ENCODE measurements around the gene TMBIM6.

TMBIM6 gene, protein sequence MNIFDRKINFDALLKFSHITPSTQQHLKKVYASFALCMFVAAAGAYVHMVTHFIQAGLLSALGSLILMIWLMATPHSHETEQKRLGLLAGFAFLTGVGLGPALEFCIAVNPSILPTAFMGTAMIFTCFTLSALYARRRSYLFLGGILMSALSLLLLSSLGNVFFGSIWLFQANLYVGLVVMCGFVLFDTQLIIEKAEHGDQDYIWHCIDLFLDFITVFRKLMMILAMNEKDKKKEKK

DNA sequence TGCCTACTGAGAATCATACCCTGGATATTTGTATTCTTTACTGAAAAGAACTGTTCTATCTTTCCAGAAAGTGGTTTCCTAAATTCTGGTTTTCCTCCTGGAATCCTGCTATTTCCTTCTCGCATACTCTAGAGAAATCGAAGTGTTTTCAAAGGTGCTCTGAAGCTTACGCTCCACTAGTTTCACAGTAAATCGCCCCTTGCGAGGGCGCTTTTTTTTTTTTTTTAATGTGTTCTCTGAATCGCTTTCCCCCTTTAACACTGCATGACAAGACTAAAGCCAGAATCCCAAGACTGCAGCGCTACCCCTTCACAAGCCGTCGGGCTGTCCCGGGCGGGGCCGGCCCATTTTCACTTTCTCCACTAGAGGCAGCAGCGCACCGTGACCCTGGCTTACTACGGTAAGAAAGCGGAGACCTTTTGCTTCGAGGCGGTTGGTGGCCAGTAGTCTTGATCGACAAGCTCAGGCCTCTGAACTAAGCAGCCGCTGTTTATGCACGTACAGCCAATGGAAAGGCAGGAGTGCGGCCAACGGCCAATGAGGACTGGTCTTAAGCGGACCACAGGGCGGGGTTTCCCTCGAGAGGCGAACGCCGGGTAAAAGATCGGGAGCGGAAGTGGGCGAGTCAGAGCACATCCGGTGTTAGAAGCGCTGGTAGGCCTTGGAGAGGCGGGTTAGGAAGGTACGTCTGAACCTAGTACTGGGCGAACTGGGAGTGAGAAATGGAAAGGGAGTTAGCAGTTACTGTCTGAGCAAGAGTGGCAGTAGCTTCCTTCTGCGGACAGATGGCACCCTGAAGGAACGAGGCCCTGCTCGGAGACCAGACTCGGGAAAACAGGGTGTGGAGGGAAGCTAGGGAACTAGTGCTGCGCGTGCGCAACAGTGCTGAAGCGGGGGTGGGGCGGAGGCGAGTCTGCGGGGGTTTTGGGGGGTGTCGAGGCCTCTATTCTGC is at the start of gene TMBIM6:
Gene TMBIM6 (plus strand): TSS at position 628 of the 952 bp plus-strand sequence. CDS start 10,937 bp downstream, outside the sequence.
- TF ChIP-seq, protein P1, sequence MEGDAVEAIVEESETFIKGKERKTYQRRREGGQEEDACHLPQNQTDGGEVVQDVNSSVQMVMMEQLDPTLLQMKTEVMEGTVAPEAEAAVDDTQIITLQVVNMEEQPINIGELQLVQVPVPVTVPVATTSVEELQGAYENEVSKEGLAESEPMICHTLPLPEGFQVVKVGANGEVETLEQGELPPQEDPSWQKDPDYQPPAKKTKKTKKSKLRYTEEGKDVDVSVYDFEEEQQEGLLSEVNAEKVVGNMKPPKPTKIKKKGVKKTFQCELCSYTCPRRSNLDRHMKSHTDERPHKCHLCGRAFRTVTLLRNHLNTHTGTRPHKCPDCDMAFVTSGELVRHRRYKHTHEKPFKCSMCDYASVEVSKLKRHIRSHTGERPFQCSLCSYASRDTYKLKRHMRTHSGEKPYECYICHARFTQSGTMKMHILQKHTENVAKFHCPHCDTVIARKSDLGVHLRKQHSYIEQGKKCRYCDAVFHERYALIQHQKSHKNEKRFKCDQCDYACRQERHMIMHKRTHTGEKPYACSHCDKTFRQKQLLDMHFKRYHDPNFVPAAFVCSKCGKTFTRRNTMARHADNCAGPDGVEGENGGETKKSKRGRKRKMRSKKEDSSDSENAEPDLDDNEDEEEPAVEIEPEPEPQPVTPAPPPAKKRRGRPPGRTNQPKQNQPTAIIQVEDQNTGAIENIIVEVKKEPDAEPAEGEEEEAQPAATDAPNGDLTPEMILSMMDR (conservative IDR thresholded peaks at IDR 0.05; ENCODE audit: low read depth, low read length), result peak; percentile 96
- peak; percentile 100 for DNase-seq (ENCODE audit: low read depth)
- H3K4me3 ChIP-seq (ENCODE audit: low read length), result peak within 1 kb of the TSS; percentile 98

DNA sequence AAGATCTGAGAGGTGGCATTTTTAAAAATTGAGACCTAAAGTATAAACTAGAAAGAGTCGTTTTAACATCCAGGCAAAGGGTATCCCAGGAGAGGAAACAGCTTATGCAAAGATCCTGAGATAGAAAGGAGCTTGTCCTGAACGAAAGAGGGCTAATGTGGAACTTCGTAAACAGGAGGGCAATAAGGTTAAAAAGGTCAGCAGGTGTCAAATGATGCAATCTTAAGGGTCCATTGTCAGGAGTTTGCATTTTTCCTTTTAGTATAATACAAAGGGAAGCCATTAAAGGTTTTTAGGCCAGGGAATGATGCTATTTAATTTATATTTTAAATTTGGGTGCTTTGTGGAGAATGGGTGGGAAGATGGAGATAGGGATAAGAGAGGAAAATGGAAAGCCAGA is 48.5 kb upstream of the TMBIM6 start:
- H3K4me3 ChIP-seq (ENCODE audit: low read length), result no peak overlapping the region
- TF ChIP-seq, protein P1 (conservative IDR thresholded peaks at IDR 0.05; ENCODE audit: low read depth, low read length), result no peak
- DNase-seq (ENCODE audit: low read depth), result no peak

DNA sequence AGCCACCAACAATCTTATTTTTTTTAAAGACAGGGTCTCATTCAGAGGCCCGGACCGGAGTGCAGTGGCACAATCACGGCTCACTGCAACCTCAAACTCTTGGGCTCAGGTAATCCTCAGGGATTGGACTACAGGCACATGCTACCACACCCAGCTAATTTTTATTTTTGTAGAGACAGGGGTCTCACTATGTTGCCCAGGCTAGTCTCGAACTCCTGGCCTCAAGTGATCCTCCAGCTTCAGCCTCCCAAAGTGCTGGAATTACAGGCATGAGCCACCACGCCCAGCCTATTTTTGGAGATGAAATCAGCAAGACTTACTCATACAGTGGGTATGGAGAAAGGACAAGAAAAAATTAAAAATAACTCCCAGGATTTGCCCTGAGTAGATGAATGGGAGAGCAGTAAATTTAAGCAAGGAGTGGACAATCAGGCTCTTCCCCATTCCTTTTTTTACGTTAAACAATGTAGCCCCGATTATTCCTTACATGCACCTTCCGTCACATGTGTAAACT is 47.4 kb upstream of the TMBIM6 start:
- TF ChIP-seq, protein P1 (conservative IDR thresholded peaks at IDR 0.05; ENCODE audit: low read depth, low read length), result no peak
- DNase-seq (ENCODE audit: low read depth), result no peak
- no peak overlapping the region for H3K4me3 ChIP-seq (ENCODE audit: low read length)

DNA sequence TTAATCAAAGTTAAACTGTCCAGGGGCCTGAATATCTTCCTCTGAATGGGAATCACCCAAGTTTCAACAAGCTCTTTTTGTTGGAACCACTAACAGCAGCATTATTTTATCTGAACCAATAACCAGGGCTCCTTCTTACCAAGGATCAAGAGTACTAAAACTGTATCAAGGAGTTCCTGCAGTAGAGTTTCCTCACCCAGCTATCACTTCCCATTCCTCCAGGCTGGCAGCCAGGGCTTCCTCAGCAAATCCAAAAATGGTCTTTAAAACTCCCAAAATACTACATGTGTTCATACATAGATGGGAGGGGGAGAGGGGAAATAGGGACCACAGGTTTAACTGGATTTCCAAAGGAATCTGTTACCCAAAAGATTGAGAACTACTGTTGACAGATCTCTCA is 44.6 kb upstream of the TMBIM6 start:
- no peak for DNase-seq (ENCODE audit: low read depth)
- TF ChIP-seq, protein P1 (conservative IDR thresholded peaks at IDR 0.05; ENCODE audit: low read depth, low read length), result no peak
- no peak overlapping the region for H3K4me3 ChIP-seq (ENCODE audit: low read length)

DNA sequence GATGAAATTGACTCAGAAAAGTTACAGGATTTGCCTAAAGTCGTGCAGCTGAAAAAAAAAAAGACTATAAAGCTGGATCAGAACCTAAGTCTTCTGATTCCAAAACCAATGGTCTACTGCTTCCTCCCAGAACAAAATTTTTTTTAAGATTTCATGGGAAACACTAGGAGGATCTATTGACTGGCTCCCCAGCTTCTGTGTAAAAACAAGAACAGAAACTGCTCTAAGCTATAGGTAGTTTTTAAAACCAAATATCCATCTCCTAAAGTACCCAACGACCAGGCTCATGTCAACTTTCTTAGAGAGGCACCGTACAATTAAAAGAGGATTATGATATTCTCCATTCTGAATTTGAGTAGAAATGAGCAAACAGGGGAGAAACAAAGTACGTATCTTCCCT is 43.5 kb upstream of the TMBIM6 start:
- DNase-seq (ENCODE audit: low read depth), result no peak
- TF ChIP-seq, protein P1 (conservative IDR thresholded peaks at IDR 0.05; ENCODE audit: low read depth, low read length), result no peak
- H3K4me3 ChIP-seq (ENCODE audit: low read length), result no peak overlapping the region

DNA sequence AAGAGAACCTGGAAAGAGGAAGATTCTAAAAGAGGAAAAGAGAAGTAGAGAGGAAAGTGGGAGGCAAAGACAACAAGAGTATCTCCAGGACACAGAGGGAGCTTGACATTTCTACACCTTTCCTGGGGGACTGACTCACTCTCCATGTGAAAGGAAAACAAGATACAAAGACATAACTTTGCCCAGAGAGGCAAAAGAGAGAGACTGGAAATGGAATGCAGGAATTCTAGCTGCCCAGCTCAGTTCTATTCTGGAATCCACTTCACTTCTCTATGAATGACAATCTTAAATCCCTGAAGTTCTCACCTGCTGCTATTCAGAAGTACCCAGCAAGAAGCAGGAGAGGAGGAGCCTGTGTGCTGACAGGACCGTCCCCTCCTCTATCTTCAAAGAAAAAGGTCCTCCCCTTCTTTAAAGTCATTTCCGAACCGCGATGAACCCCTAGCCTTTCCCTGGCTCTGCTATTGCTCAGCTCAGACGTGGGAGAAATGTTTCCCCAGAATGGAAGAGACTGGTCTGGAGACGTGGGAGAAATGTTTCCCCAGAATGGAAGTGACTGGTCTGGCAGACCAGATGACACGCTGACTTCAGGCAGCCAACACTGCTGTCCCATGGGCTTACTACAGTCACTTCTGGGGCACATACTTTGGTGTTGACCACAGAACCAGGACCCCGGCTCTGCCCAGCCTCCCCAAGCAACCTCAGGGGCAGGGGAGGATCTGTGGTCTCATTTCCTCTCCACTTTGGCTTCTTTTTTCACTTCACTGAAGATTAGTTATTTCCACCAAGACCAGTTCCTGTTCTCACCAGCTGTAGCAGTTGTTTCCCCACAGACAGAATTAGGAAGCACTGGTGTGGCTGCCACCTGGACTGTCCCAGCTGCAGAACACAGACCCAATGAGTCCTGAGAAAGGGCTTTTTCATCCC is 42.5 kb upstream of the TMBIM6 start:
- TF ChIP-seq, protein P1 (conservative IDR thresholded peaks at IDR 0.05; ENCODE audit: low read depth, low read length), result no peak
- H3K4me3 ChIP-seq (ENCODE audit: low read length), result peak overlapping the region; percentile 30
- no peak for DNase-seq (ENCODE audit: low read depth)
